H1 (cell line): ENCODE results near the gene CLTCL1. TPM values are rescaled to one million over a fixed set of nuclear protein-coding genes. Genes with fewer than 3 reads are reported as not detected.

Source experiments
- CTCF ChIA-PET: fragments of 300-600 bp; sonication (Branson Sonifier 250); formaldehyde crosslinking; loops from one replicate; lab custom pipeline; 2021; ENCODE audit not compliant: partially characterized antibody; lab: Charles Lee
- POLR2A ChIA-PET: fragments of 300-600 bp; sonication (Branson Sonifier 250); formaldehyde crosslinking; loops from one replicate; lab custom pipeline; 2021; ENCODE audit warnings: inconsistent platforms; ENCODE audit not compliant: partially characterized antibody; lab: Charles Lee
- DNase-seq, 2 experiments: peaks; one replicate each; pipeline versions ENCODE4 v3.0.0 to v3.0.0-alpha.2; 2010 to 2022; ENCODE audit warnings: low spot score in 2 of 2, low read depth in 1 of 2, mixed read lengths in 1 of 2
- FAIRE-seq: peaks from 2 replicates; lab custom pipeline; 2011; peaks lifted over from hg19 to GRCh38; lab: Jason Lieb, UNC
- H2AFZ ChIP-seq: 2 replicates; pipeline ENCODE4 v1.8.1; 2012; ENCODE audit warnings: low read length, inconsistent platforms
- H2AK5ac ChIP-seq: 2 replicates; pipeline ENCODE4 v1.6.1; 2013; ENCODE audit warnings: low read depth, low read length
- H2BK120ac ChIP-seq: replicated peaks from 2 replicates; pipeline ENCODE3; 2013; ENCODE audit warnings: low read depth, low read length, inconsistent platforms
- H2BK12ac ChIP-seq: 2 replicates; pipeline ENCODE4 v1.6.1; 2013; ENCODE audit warnings: low read depth, low read length
- H2BK15ac ChIP-seq: 2 replicates; pipeline ENCODE4 v1.6.1; 2013; ENCODE audit warnings: low read length
- H2BK20ac ChIP-seq: 2 replicates; pipeline ENCODE4 v1.6.1; 2013; ENCODE audit warnings: low read length
- H2BK5ac ChIP-seq: 2 replicates; pipeline ENCODE4 v1.6.1; 2013; ENCODE audit warnings: low read depth, low read length
- H3K14ac ChIP-seq: 2 replicates; pipeline ENCODE4 v1.6.1; 2013; ENCODE audit warnings: inconsistent platforms; ENCODE audit not compliant: insufficient read length
- H3K18ac ChIP-seq: 2 replicates; pipeline ENCODE4 v1.6.1; 2013; ENCODE audit warnings: low read length; ENCODE audit errors: extremely low read depth
- H3K23ac ChIP-seq: 2 replicates; pipeline ENCODE4 v1.6.1; 2013; ENCODE audit warnings: inconsistent platforms; ENCODE audit not compliant: insufficient read length
- H3K23me2 ChIP-seq: 2 replicates; pipeline ENCODE4 v1.6.1; 2013; ENCODE audit warnings: low read depth, low read length
- H3K27ac ChIP-seq: 2 replicates; pipeline ENCODE4 v1.6.1; 2011; ENCODE audit warnings: low read depth, low read length, inconsistent platforms
- H3K27me3 ChIP-seq, 4 experiments: replicated peaks in 1 of 4; 1 replicate in 1 of 4; 2 replicates in 3 of 4; pipeline versions ENCODE4 v1.6.1 to v1.8.1; 2011 to 2013; ENCODE audit warnings: low read length in 3 of 4, mild to moderate bottlenecking in 3 of 4, inconsistent platforms in 2 of 4, mixed read lengths in 2 of 4, moderate library complexity in 1 of 4; ENCODE audit not compliant: control insufficient read depth in 3 of 4, insufficient read depth in 3 of 4; ENCODE audit errors: extremely low read depth in 1 of 4
- H3K36me3 ChIP-seq, 4 experiments: 2 replicates each; pipeline versions ENCODE4 v1.6.1 to v1.8.1; 2011 to 2013; ENCODE audit warnings: mild to moderate bottlenecking in 4 of 4, low read length in 3 of 4, moderate library complexity in 2 of 4, control low read depth in 1 of 4, inconsistent platforms in 1 of 4; ENCODE audit not compliant: insufficient read depth in 4 of 4, control insufficient read depth in 2 of 4
- H3K4ac ChIP-seq: replicated peaks from 2 replicates; pipeline ENCODE3; 2013; ENCODE audit warnings: low read length, low read depth, mixed read lengths, inconsistent platforms; ENCODE audit not compliant: insufficient read length
- H3K4me1 ChIP-seq, 4 experiments: replicated peaks in 1 of 4; 1 replicate in 1 of 4; 2 replicates in 3 of 4; pipeline versions ENCODE4 v1.6.1 to v1.8.1; 2011 to 2013; ENCODE audit warnings: low read length in 3 of 4, inconsistent platforms in 2 of 4, mixed read lengths in 1 of 4; ENCODE audit not compliant: insufficient read depth in 4 of 4, control insufficient read depth in 3 of 4
- H3K4me2 ChIP-seq, 2 experiments: 2 replicates each; pipeline versions ENCODE4 v1.6.1 to v1.8.1; 2011 to 2013; ENCODE audit warnings: low read depth in 2 of 2, low read length in 2 of 2, control low read depth in 1 of 2, inconsistent platforms in 1 of 2, mild to moderate bottlenecking in 1 of 2; ENCODE audit not compliant: insufficient read depth in 1 of 2
- H3K4me3 ChIP-seq, 4 experiments: fragments of 200-600, 300-600 bp in 1 of 4; sonication (generic), shearing (Covaris generic), sonication (Bioruptor Twin) in 1 of 4; 2 replicates each; pipeline versions ENCODE4 v1.5.1 to v1.8.1; 2011 to 2016; ENCODE audit warnings: low read length in 4 of 4, low read depth in 3 of 4, control low read depth in 2 of 4, inconsistent platforms in 2 of 4, mild to moderate bottlenecking in 2 of 4, mixed read lengths in 1 of 4, moderate library complexity in 1 of 4; ENCODE audit not compliant: insufficient read depth in 2 of 4; ENCODE audit errors: extremely low read depth in 1 of 4
- H3K56ac ChIP-seq: replicated peaks from 2 replicates; pipeline ENCODE3; 2013; ENCODE audit warnings: low read depth, mild to moderate bottlenecking, mixed read lengths, low read length, inconsistent platforms; ENCODE audit not compliant: insufficient read length
- H3K79me1 ChIP-seq: 2 replicates; pipeline ENCODE4 v1.6.1; 2013; ENCODE audit warnings: low read depth, low read length, control low read depth
- H3K79me2 ChIP-seq, 2 experiments: 2 replicates each; pipeline versions ENCODE4 v1.6.1 to v1.8.1; 2012 to 2013; ENCODE audit warnings: low read length in 2 of 2, mild to moderate bottlenecking in 2 of 2, inconsistent platforms in 1 of 2; ENCODE audit not compliant: insufficient read depth in 2 of 2, control insufficient read depth in 1 of 2
- H3K9ac ChIP-seq, 4 experiments: replicated peaks in 1 of 4; 1 replicate in 1 of 4; 2 replicates in 3 of 4; pipeline versions ENCODE4 v1.6.1 to v1.8.1; 2011 to 2013; ENCODE audit warnings: low read depth in 3 of 4, low read length in 3 of 4, control low read depth in 2 of 4, mild to moderate bottlenecking in 2 of 4, moderate library complexity in 2 of 4, inconsistent platforms in 1 of 4; ENCODE audit errors: extremely low read depth in 1 of 4
- H3K9me3 ChIP-seq, 2 experiments: 2 replicates each; pipeline versions ENCODE4 v1.6.1 to v1.8.1; 2012 to 2013; ENCODE audit warnings: mild to moderate bottlenecking in 2 of 2, moderate library complexity in 2 of 2, control low read depth in 1 of 2, inconsistent platforms in 1 of 2, low read depth in 1 of 2, low read length in 1 of 2, mixed read lengths in 1 of 2; ENCODE audit not compliant: insufficient read depth in 2 of 2
- H4K20me1 ChIP-seq, 2 experiments: replicated peaks in 1 of 2; 2 replicates each; pipeline versions ENCODE3 to v1.8.1; 2011 to 2013; ENCODE audit warnings: inconsistent platforms in 2 of 2, low read length in 2 of 2, mild to moderate bottlenecking in 1 of 2; ENCODE audit not compliant: insufficient read depth in 2 of 2, control insufficient read depth in 1 of 2
- H4K5ac ChIP-seq: 2 replicates; pipeline ENCODE4 v1.6.1; 2013; ENCODE audit warnings: low read length, low read depth, mixed read lengths, inconsistent platforms; ENCODE audit not compliant: insufficient read length
- H4K8ac ChIP-seq: 2 replicates; pipeline ENCODE4 v1.8.0; 2013; ENCODE audit warnings: mild to moderate bottlenecking, moderate library complexity, low read length, inconsistent platforms; ENCODE audit not compliant: insufficient read depth; ENCODE audit errors: extremely low read depth
- H4K91ac ChIP-seq: replicated peaks from 2 replicates; pipeline ENCODE3; 2013; ENCODE audit warnings: low read length, mixed read lengths, inconsistent platforms; ENCODE audit not compliant: insufficient read length
- HDAC2 ChIP-seq, 2 experiments: fragments of 300-600 bp in 1 of 2; sonication (generic) in 1 of 2; IDR thresholded peaks; 2 replicates each; pipeline ENCODE4 v1.6.1; 2011 to 2012; ENCODE audit warnings: low read depth in 2 of 2, low read length in 2 of 2, mild to moderate bottlenecking in 2 of 2, moderate library complexity in 2 of 2, borderline replicate concordance in 1 of 2, inconsistent platforms in 1 of 2
- POLR2A ChIP-seq, 2 experiments: IDR thresholded peaks; 1 replicate in 1 of 2; 2 replicates in 1 of 2; pipeline ENCODE4 v1.6.1; 2011; ENCODE audit warnings: low read depth in 2 of 2, low read length in 2 of 2, mild to moderate bottlenecking in 2 of 2; ENCODE audit errors: control extremely low read depth in 1 of 2
- SIRT6 ChIP-seq: IDR thresholded peaks from one replicate; pipeline ENCODE4 v1.7.1; 2012; ENCODE audit warnings: low read length, inconsistent platforms
- WGBS, 2 experiments: shearing (Covaris generic) in 1 of 2; methylation state at CpG; one replicate each; pipeline versions ENCODE4 v1.1.6 to v1.1.7; 2013 to 2015; ENCODE audit warnings: low lambda C conversion rate in 2 of 2, mixed read lengths in 2 of 2, inconsistent platforms in 1 of 2, low coverage in 1 of 2, missing lambda C conversion rate in 1 of 2; ENCODE audit not compliant: insufficient replicate concordance in 2 of 2, insufficient coverage in 1 of 2, insufficient read length in 1 of 2; ENCODE audit errors: extremely low coverage in 1 of 2, missing lambda C conversion rate in 1 of 2; 5-methylcytosine and 5-hydroxymethylcytosine counted together
- polyA plus RNA-seq, 7 experiments: library from polyadenylated mRNA; depleted of rRNA in 3 of 7; stranded (reverse) in 5 of 7; unstranded in 2 of 7; fragments of >200 nt in 5 of 7; fragments of 200-250 nt in 2 of 7; gene quantifications; 1 replicate in 5 of 7; 2 replicates in 1 of 7; 4 replicates in 1 of 7; pipeline versions ENCODE4 v1.2.1 to v1.2.3, GENCODE V29; 2011 to 2013; ENCODE audit warnings: missing spikeins in 2 of 7, mixed read lengths in 2 of 7
- total RNA-seq: library from RNA; stranded (reverse); fragmentation: NEBNext Ultra II Directional; extraction: Animal tissue kit (Norgen Biotek cat#: 25700); gene quantifications from 2 replicates; pipeline ENCODE4 v1.2.1, GENCODE V29; 2021

CLTCL1 gene
- total and polyA plus RNA-seq, 2 of the 8 experiments (the other 6 are each of a cell fraction or from before 2014, with no cell fraction given): 12.4 to 17.0 TPM

DNA sequence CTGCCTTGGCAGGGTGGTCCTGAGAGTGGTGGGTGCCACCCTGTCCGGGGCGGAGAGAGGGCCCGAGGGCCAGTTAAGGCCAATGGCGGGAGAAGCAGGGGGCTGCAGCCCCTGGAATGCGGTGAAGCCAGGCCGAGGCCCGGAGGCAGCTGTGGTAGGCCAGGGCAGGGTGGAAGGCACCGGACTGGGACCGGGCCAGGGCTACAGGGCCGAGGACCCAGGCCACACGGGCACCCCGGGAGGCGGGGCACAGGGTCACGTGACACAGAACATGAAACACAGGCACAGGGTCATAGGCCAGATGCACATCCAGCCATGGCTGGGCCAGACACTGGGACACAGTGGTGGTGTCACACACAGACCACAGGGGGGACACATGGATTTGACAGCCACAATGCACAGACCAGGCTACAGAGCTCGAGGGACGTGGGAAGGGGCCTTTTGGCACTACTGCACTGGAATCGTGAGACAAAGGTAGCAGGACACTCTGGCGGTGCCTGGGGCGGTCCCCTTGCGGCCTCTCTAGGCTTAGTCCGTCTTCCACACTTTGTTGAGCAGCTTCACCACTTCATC, 115.8 kb downstream of the CLTCL1 start:
- peaks cover 5 to 31% of the 10 kb centered on the region in 2 experiments; a peak in 3 of 4 replicates for H3K79me2 ChIP-seq

More for the DNA sequence above, 115.8 kb downstream of the CLTCL1 start:
- no peak for FAIRE-seq
- no peaks in the 10 kb centered on the region for H3K9me3 ChIP-seq
- 89% methylated on average over 19 of the region's 21 CpGs; no CpG with 5 or more reads in 1 of the 2 experiments for WGBS, 2 experiments
- H3K79me1 ChIP-seq: peaks cover 18% of the 10 kb centered on the region
- no peak overlapping the region for H3K56ac ChIP-seq
- no peak overlapping the region for H2BK120ac ChIP-seq
- no peak overlapping the region for H3K9ac ChIP-seq
- no peak for TF ChIP-seq SIRT6
- TF ChIP-seq HDAC2 (IDR thresholded peaks at IDR 0.05; ENCODE audit: borderline replicate concordance in 1 of 2, low read depth in 2 of 2, low read length in 2 of 2): no peak
- TF ChIP-seq POLR2A (IDR thresholded peaks at IDR 0.05; ENCODE audit: control extremely low read depth in 1 of 2, low read depth in 2 of 2, low read length in 2 of 2): 0 out of 3 replicates have a peak, but pooled peaks of 1 of the 2 experiments have one; percentile 25
- TF ChIP-seq, all 59 proteins: peak for 1
- no peak for DNase-seq
- Histone ChIP-seq H2BK5ac (peak overlapping the region; percentile 39; the same call in 1 of the 2 replicates), H3K4me1 (peaks cover 0 to 49% (median 31%) of the 10 kb centered on the region in 4 experiments; a peak in 6 of 7 replicates), H4K20me1 (peaks cover 4 to 29% of the 10 kb centered on the region in 2 experiments), H3K4ac (no peak overlapping the region), H2AFZ (no peak overlapping the region), H2AK5ac (peak overlapping the region; percentile 66; the same call in 1 of the 2 replicates), H3K27ac (no peak overlapping the region), H2BK15ac (0 out of 2 replicates have a peak overlapping the region, but pooled peaks have one; percentile 74), H3K4me3 (no peak overlapping the region), H4K91ac (no peak overlapping the region), H3K23me2 (peaks cover 17% of the 10 kb centered on the region), H2BK20ac (no peak overlapping the region), H3K27me3 (peaks cover 0 to 5% (median 2%) of the 10 kb centered on the region in 4 experiments; a peak in 6 of 7 replicates), H3K14ac (no peak overlapping the region), H3K23ac (no peak overlapping the region), H4K8ac (peak overlapping the region; percentile 46), H3K18ac (no peak overlapping the region), H3K36me3 (peaks cover 0 to 9% (median 0%) of the 10 kb centered on the region in 4 experiments; a peak in 2 of 8 replicates), H2BK12ac (0 out of 2 replicates have a peak overlapping the region, but pooled peaks have one; percentile 68), H3K4me2 (no peak overlapping the region; a peak in 1 of 4 replicates), H4K5ac (no peak overlapping the region)
- POLR2A ChIA-PET: no interaction called here
- CTCF ChIA-PET: interaction anchor here (0.8 to 3.7 kb wide), 2 partner anchors 30 to 222 kb away, joined by 3 to 28 read pairs; partner anchors contain the start of gene ESS2
